ENCODE results near the gene TIAM1. TPM values are rescaled to one million over a fixed set of nuclear protein-coding genes. Genes with fewer than 3 reads are reported as not detected.

The TIAM1 gene
- total and polyA plus RNA-seq, 2 experiments from 2014 or later: 3.2 to 7.6 TPM

- in situ Hi-C loops (cut with MboI): no loop called here
- Histone ChIP-seq H3K9me3 (ENCODE audit: low read depth) (no peaks in the 10 kb centered on the region), H3K9ac (no peak overlapping the region), H3K4me2 (ENCODE audit: unreplicated experiment) (no peak overlapping the region), H3K4me1 (ENCODE audit: insufficient read depth) (no peaks in the 10 kb centered on the region), H3F3A (ENCODE audit: insufficient read depth) (peaks cover 5% of the 10 kb centered on the region; the same call in 1 of the 2 replicates), H3K27ac (no peak overlapping the region), H2AFZ (no peak overlapping the region), H3K9me2 (ENCODE audit: insufficient read depth) (no peaks in the 10 kb centered on the region), H3K79me2 (ENCODE audit: insufficient read depth) (no peaks in the 10 kb centered on the region), H3K27me3 (replicated peaks; ENCODE audit: insufficient read depth) (no peaks in the 10 kb centered on the region), H3K4me3 (no peak overlapping the region), H3K36me3 (ENCODE audit: low read depth) (no peaks in the 10 kb centered on the region), H4K20me1 (ENCODE audit: insufficient read depth) (no peaks in the 10 kb centered on the region)
- TF ChIP-seq EZH2 (IDR thresholded peaks at IDR 0.05; ENCODE audit: insufficient read depth, poor library complexity, severe bottlenecking): no peak
- no peak for TF ChIP-seq EZH2phosphoT487 (IDR thresholded peaks at IDR 0.05; ENCODE audit: insufficient read depth, low read depth)
- no peak for DNase-seq
These were observed 16.7 kb upstream of the TIAM1 start for GRCh38 chr21:31360717-31361116.

DNA sequence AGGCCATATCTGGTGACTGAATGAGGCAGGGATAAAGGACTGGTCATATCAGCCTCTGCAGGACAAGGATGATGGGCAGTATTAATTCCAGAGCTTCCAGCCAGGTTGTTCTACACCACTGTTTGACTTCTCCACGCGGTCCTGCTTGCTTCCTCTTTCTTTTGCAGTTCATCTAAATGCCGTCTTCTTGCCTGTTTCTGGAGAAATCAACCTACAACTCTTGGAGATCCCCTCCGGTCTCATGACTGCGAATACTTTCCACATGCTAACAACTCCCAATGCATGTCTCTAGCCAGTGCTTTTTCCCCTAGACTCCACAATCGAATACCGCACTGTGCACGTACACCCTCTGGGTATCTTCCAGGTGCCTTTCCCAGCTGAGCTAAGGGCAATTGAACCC, 14.1 kb upstream of the TIAM1 start:
- Histone ChIP-seq H4K20me1 (ENCODE audit: insufficient read depth) (no peaks in the 10 kb centered on the region), H3K4me3 (no peak overlapping the region), H3K9me3 (ENCODE audit: low read depth) (no peaks in the 10 kb centered on the region), H3K4me2 (ENCODE audit: unreplicated experiment) (no peak overlapping the region), H3F3A (ENCODE audit: insufficient read depth) (peaks cover 19% of the 10 kb centered on the region), H3K36me3 (ENCODE audit: low read depth) (no peaks in the 10 kb centered on the region), H3K79me2 (ENCODE audit: insufficient read depth) (no peaks in the 10 kb centered on the region), H3K27ac (no peak overlapping the region), H3K9ac (no peak overlapping the region), H3K9me2 (ENCODE audit: insufficient read depth) (no peaks in the 10 kb centered on the region), H3K27me3 (replicated peaks; ENCODE audit: insufficient read depth) (no peaks in the 10 kb centered on the region), H2AFZ (no peak overlapping the region), H3K4me1 (ENCODE audit: insufficient read depth) (peaks cover 8% of the 10 kb centered on the region)
- TF ChIP-seq EZH2 (IDR thresholded peaks at IDR 0.05; ENCODE audit: insufficient read depth, poor library complexity, severe bottlenecking) (no peak), EZH2phosphoT487 (IDR thresholded peaks at IDR 0.05; ENCODE audit: insufficient read depth, low read depth) (no peak)
- 94 to 95% methylated on average over 8 of the region's 8 CpGs for WGBS, 2 experiments (ENCODE audit: low coverage in 1 of 2, low lambda C conversion rate in 2 of 2, missing lambda C conversion rate in 2 of 2)
- in situ Hi-C loops (cut with MboI): no loop called here
- DNase-seq: no peak

DNA sequence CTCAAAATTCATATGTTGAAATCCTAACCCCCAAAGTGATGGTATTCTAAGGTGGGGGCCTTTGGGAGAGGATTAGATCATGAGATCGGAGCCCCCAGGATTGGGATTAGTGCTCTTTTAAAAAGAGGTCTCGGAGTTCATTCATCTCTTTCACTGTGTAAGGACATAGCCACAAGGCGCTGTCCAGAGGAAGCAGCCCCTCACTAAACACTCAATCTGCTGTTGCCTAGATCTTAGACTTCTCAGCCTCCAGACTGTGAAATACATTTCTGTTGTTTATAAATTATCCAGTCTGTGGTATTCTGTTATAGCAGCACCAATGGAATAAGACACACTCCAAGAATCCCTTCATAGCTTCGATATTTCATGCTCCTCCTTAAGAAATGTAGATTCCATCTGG, 12.4 kb upstream of the TIAM1 start:
- Histone ChIP-seq H2AFZ (no peak overlapping the region), H3F3A (ENCODE audit: insufficient read depth) (peaks cover 28% of the 10 kb centered on the region), H3K4me1 (ENCODE audit: insufficient read depth) (peaks cover 8% of the 10 kb centered on the region), H3K9me2 (ENCODE audit: insufficient read depth) (no peaks in the 10 kb centered on the region), H3K9ac (no peak overlapping the region), H3K9me3 (ENCODE audit: low read depth) (no peaks in the 10 kb centered on the region), H3K27ac (no peak overlapping the region), H3K79me2 (ENCODE audit: insufficient read depth) (no peaks in the 10 kb centered on the region), H3K4me2 (ENCODE audit: unreplicated experiment) (no peak overlapping the region), H3K27me3 (replicated peaks; ENCODE audit: insufficient read depth) (no peaks in the 10 kb centered on the region), H3K36me3 (ENCODE audit: low read depth) (no peaks in the 10 kb centered on the region), H3K4me3 (no peak overlapping the region), H4K20me1 (ENCODE audit: insufficient read depth) (no peaks in the 10 kb centered on the region)
- in situ Hi-C loops (cut with MboI): no loop called here
- WGBS, 2 experiments (ENCODE audit: low coverage in 1 of 2, low lambda C conversion rate in 2 of 2, missing lambda C conversion rate in 2 of 2): 96 to 98% methylated on average over 4 of the region's 4 CpGs
- no peak for DNase-seq
- TF ChIP-seq EZH2phosphoT487 (IDR thresholded peaks at IDR 0.05; ENCODE audit: insufficient read depth, low read depth): no peak
- no peak for TF ChIP-seq EZH2 (IDR thresholded peaks at IDR 0.05; ENCODE audit: insufficient read depth, poor library complexity, severe bottlenecking)

DNA sequence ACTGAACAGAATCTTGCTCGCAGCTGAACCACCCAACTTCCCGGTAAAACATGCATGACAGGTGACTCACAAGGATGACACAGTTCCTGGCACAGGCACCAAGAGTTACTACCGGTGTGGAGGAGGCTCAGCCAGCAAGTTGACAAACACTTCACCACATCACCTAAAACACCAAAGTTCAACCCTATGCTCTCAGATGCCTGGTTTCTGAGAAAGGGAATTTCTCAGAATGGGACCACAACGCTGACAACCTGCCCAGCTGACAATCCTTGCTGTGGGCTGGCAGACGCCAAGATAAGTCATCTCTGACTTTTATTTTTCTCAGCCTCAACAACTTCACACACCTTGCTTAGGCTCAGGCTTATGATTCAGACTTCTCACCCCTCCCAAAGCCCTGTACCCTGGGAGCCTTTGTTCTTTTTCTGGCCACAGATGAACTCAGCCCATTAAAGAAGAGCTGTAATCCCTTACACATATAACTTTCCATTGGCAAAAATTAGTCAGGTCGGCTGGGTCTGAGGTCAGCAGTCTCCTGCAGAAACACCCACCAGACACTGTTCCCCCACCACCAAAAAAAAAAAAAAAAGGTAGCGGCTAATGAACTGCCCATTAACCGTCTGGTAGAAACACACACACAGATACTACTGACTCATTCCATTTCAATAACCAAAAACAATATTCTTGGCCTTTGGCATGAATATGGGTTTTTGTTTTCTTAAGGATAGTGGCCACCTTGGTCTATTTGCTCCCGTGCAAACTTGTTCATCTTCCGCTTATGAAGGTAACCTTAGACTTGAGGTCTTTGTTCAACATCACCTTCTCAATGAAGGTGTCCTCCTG, 10.8 kb upstream of the TIAM1 start:
- TF ChIP-seq EZH2phosphoT487 (IDR thresholded peaks at IDR 0.05; ENCODE audit: insufficient read depth, low read depth): no peak
- no peaks in the 10 kb centered on the region for H3K36me3 ChIP-seq (ENCODE audit: low read depth)
- 23 to 26% methylated on average over 10 of the region's 10 CpGs for WGBS, 2 experiments (ENCODE audit: low coverage in 1 of 2, low lambda C conversion rate in 2 of 2, missing lambda C conversion rate in 2 of 2)
- H4K20me1 ChIP-seq (ENCODE audit: insufficient read depth): no peaks in the 10 kb centered on the region
- DNase-seq: peak; percentile 94
- no peaks in the 10 kb centered on the region for H3K27me3 ChIP-seq (replicated peaks; ENCODE audit: insufficient read depth)
- H3K4me1 ChIP-seq (ENCODE audit: insufficient read depth): peaks cover 8% of the 10 kb centered on the region
- no peak overlapping the region for H3K4me3 ChIP-seq
- no peaks in the 10 kb centered on the region for H3K79me2 ChIP-seq (ENCODE audit: insufficient read depth)
- H3K9ac ChIP-seq: no peak overlapping the region
- H3K4me2 ChIP-seq (ENCODE audit: unreplicated experiment): peak overlapping the region; percentile 24
- H2AFZ ChIP-seq: no peak overlapping the region
- in situ Hi-C loops (cut with MboI): no loop called here
- peak overlapping the region; percentile 58 for H3K27ac ChIP-seq
- peaks cover 31% of the 10 kb centered on the region for H3F3A ChIP-seq (ENCODE audit: insufficient read depth)
- no peaks in the 10 kb centered on the region for H3K9me2 ChIP-seq (ENCODE audit: insufficient read depth)
- no peaks in the 10 kb centered on the region for H3K9me3 ChIP-seq (ENCODE audit: low read depth)

All from GM23248 (cell line).